ENCODE results near the gene PPP1R12C. TPM values are rescaled to one million over a fixed set of nuclear protein-coding genes. Genes with fewer than 3 reads are reported as not detected.
"Not testable (repeated sequence)": the region's sequence is repeated elsewhere in the genome, so short reads cannot be mapped to it uniquely, and the experiment has no call there.

The PPP1R12C gene
- total RNA-seq, 1 experiment from 2014 or later: 76.4 TPM

DNA sequence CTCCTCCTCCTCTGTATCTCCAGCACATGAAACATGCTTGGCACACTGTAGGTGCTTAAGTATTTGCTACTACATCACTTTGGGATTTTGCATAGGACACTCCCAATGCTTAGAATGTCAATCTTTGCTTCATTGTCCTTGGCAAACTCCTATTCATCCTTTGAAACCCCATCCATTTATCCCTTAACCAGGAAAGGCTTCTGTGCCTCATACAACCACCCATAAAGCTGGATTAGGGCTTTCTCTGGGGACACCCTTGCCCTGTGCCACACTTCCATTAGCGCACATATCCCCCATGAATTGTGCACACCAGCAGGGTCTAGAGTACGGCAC lies 47.6 kb downstream of the PPP1R12C start:
- TF ChIP-seq, protein P1, sequence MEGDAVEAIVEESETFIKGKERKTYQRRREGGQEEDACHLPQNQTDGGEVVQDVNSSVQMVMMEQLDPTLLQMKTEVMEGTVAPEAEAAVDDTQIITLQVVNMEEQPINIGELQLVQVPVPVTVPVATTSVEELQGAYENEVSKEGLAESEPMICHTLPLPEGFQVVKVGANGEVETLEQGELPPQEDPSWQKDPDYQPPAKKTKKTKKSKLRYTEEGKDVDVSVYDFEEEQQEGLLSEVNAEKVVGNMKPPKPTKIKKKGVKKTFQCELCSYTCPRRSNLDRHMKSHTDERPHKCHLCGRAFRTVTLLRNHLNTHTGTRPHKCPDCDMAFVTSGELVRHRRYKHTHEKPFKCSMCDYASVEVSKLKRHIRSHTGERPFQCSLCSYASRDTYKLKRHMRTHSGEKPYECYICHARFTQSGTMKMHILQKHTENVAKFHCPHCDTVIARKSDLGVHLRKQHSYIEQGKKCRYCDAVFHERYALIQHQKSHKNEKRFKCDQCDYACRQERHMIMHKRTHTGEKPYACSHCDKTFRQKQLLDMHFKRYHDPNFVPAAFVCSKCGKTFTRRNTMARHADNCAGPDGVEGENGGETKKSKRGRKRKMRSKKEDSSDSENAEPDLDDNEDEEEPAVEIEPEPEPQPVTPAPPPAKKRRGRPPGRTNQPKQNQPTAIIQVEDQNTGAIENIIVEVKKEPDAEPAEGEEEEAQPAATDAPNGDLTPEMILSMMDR (IDR thresholded peaks at IDR 0.05; ENCODE audit: unreplicated experiment): no peak
- peak overlapping the region; percentile 43 for H3K27ac Mint-ChIP-seq (ENCODE audit: low read depth, unreplicated experiment)
- H3K4me1 Mint-ChIP-seq (ENCODE audit: insufficient read depth, unreplicated experiment): peaks cover 26% of the 10 kb centered on the region
- H3K27me3 Mint-ChIP-seq (ENCODE audit: insufficient read depth, unreplicated experiment): peaks cover 20% of the 10 kb centered on the region
- ChIA-PET CTCF (interaction anchor here (0.7 to 1.3 kb wide), 3 partner anchors 29 to 396 kb away, joined by 3 to 4 read pairs (median 3); no protein-coding TSS in a partner anchor), POLR2A (interaction anchor here (0.6 to 0.9 kb wide), 2 partner anchors 18 to 525 kb away, joined by 3 read pairs; no protein-coding TSS in a partner anchor)
- peak overlapping the region; percentile 74 for H3K4me3 Mint-ChIP-seq (ENCODE audit: unreplicated experiment)
- intact Hi-C loops (cut with micrococcal nuclease): no loop called here
- DNase-seq (ENCODE audit: unreplicated experiment): no peak
- H3K9me3 Mint-ChIP-seq (ENCODE audit: unreplicated experiment): peaks cover 5% of the 10 kb centered on the region
- no TSS peak for BruUV-seq (replicated peaks)
- no peaks in the 10 kb centered on the region for H3K36me3 Mint-ChIP-seq (ENCODE audit: insufficient read depth, unreplicated experiment)

DNA sequence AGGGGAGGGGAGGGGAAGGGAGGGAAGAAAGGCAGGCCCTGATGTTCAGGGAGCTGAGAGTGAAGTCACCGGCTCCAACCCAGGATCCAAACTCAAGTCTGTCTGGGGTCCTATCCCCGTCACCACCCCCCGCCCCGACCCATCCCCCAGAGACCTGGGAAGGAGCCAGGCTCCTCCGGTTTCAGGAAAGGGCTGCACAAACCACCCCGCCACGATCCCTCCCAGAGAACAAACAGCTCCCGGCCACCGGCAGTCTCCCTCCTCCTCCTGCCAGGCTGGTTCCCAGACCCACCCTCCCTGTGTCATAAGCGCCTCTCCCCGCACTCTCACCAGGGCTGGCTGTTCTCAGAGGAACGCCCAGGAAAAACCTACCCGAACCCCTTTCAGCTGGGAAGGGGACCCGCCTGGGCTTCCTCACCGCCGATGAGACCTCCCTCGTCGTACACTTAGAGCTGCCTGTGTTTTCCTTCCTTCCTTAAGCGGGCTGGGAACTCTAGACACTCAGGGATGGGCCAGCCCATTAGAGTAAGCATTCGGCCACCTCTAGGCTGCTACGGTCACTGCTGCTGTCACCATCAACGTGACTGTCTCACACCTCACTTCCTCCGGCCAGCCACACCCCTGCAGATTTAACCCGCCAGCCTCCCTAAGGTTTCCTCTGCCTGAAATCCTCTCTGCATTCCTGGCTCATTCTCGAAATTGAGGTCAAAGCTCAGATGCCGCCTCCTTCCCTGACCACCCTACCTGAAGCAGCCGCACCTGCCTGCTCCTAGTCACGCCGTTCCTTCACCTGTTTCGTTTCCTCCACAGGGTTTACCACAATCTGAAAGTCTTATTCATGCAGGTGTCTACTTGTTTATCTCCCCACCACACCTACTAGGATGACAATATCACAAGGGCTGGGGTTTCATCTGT lies 48.2 kb downstream of the PPP1R12C start:
- Mint-ChIP-seq H3K36me3 (ENCODE audit: insufficient read depth, unreplicated experiment) (no peaks in the 10 kb centered on the region), H3K27ac (ENCODE audit: low read depth, unreplicated experiment) (peak overlapping the region; percentile 43), H3K4me3 (ENCODE audit: unreplicated experiment) (peak overlapping the region; percentile 74), H3K27me3 (ENCODE audit: insufficient read depth, unreplicated experiment) (peaks cover 20% of the 10 kb centered on the region), H3K4me1 (ENCODE audit: insufficient read depth, unreplicated experiment) (peaks cover 26% of the 10 kb centered on the region), H3K9me3 (ENCODE audit: unreplicated experiment) (peaks cover 5% of the 10 kb centered on the region)
- no TSS peak for BruUV-seq (replicated peaks)
- ChIA-PET POLR2A (interaction anchor here (0.6 to 0.9 kb wide), 2 partner anchors 19 to 22 kb away, joined by 3 to 4 read pairs; no protein-coding TSS in a partner anchor), CTCF (interaction anchor here (0.9 to 1.3 kb wide), 2 partner anchors 72 to 395 kb away, joined by 3 read pairs; no protein-coding TSS in a partner anchor)
- DNase-seq (ENCODE audit: unreplicated experiment): peak; percentile 66
- intact Hi-C loops (cut with micrococcal nuclease): no loop called here
- TF ChIP-seq, protein P1 (IDR thresholded peaks at IDR 0.05; ENCODE audit: unreplicated experiment): no peak

DNA sequence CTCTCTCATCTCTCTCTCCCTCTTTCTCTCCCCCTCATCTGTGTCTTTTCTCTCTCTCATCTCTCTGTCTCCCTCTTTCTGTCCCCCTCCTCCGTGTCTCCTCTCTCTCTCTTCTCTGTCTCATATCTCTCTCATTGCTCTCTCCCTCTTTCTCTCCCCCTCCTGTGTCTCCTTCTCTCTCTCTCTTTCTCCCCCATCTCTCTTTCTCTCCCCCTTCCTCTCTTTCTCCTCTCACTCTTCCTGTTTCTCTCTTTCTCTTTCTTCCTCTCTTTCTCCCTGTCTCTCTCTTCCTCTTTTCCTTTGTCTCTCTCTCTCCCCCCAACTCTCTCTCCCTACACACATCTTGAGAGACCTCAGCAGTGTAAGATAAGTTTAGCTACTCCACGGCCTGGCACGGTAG lies 49.6 kb downstream of the PPP1R12C start:
- H3K36me3 Mint-ChIP-seq (ENCODE audit: insufficient read depth, unreplicated experiment): no peaks in the 10 kb centered on the region
- H3K27me3 Mint-ChIP-seq (ENCODE audit: insufficient read depth, unreplicated experiment): peaks cover 20% of the 10 kb centered on the region
- TF ChIP-seq, protein P1 (IDR thresholded peaks at IDR 0.05; ENCODE audit: unreplicated experiment): no peak
- no peaks in the 10 kb centered on the region for H3K9me3 Mint-ChIP-seq (ENCODE audit: unreplicated experiment)
- H3K4me3 Mint-ChIP-seq (ENCODE audit: unreplicated experiment): no peak overlapping the region
- H3K4me1 Mint-ChIP-seq (ENCODE audit: insufficient read depth, unreplicated experiment): peaks cover 26% of the 10 kb centered on the region
- CTCF ChIA-PET: interaction anchor here (0.6 to 1.1 kb wide), 2 partner anchors 18 to 585 kb away, joined by 3 to 5 read pairs; no protein-coding TSS in a partner anchor
- POLR2A ChIA-PET: no interaction called here
- intact Hi-C loops (cut with micrococcal nuclease): no loop called here
- no TSS peak for BruUV-seq (replicated peaks)
- H3K27ac Mint-ChIP-seq (ENCODE audit: low read depth, unreplicated experiment): no peak overlapping the region
- no peak for DNase-seq (ENCODE audit: unreplicated experiment)

- ChIA-PET POLR2A (no interaction called here), CTCF (interaction anchor here (0.6 kb wide), 1 partner anchor 65 kb away, joined by 3 read pairs; no protein-coding TSS in a partner anchor)
- Mint-ChIP-seq H3K36me3 (ENCODE audit: insufficient read depth, unreplicated experiment) (peaks cover 4% of the 10 kb centered on the region), H3K27me3 (ENCODE audit: insufficient read depth, unreplicated experiment) (peaks cover 20% of the 10 kb centered on the region), H3K27ac (ENCODE audit: low read depth, unreplicated experiment) (no peak overlapping the region), H3K4me1 (ENCODE audit: insufficient read depth, unreplicated experiment) (peaks cover 16% of the 10 kb centered on the region), H3K9me3 (ENCODE audit: unreplicated experiment) (no peaks in the 10 kb centered on the region), H3K4me3 (ENCODE audit: unreplicated experiment) (no peak overlapping the region)
- BruUV-seq (replicated peaks): no TSS peak
- intact Hi-C loops (cut with micrococcal nuclease): no loop called here
- TF ChIP-seq, protein P1 (IDR thresholded peaks at IDR 0.05; ENCODE audit: unreplicated experiment): no peak
- DNase-seq (ENCODE audit: unreplicated experiment): peak; percentile 27
Observed at GRCh38 chr19:55066107-55066709, 51.2 kb downstream of the PPP1R12C start.

DNA sequence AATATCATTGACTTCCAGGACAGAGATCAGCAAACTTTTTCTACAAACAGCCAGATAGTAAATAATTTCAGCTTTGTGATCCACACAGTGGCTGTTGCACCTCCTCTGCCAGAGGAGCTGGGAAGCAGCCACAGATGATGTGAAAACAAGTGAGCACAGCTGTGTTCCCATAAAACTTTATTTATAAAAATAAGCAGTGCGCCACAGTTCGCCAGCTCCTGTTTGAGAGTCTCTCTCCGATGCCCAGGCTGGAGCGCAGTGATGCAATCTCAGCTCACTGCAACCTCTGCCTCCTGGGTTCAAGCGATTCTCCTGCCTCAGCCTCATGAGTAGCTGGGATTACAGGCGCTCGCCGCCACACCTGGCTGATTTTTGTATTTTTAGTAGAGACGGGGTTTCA lies 51.9 kb downstream of the PPP1R12C start:
- BruUV-seq (replicated peaks); H3K9me3 Mint-ChIP-seq (ENCODE audit: unreplicated experiment); H3K27ac Mint-ChIP-seq (ENCODE audit: low read depth, unreplicated experiment); H3K4me3 Mint-ChIP-seq (ENCODE audit: unreplicated experiment); intact Hi-C loops (cut with micrococcal nuclease); H3K36me3 Mint-ChIP-seq (ENCODE audit: insufficient read depth, unreplicated experiment); DNase-seq (ENCODE audit: unreplicated experiment): not testable (repeated sequence)
- Mint-ChIP-seq H3K27me3 (ENCODE audit: insufficient read depth, unreplicated experiment) (peaks cover 20% of the 10 kb centered on the region), H3K4me1 (ENCODE audit: insufficient read depth, unreplicated experiment) (peaks cover 13% of the 10 kb centered on the region)
- ChIA-PET POLR2A (interaction anchor here (0.6 kb wide), 1 partner anchor 617 kb away, joined by 3 read pairs; the partner anchor contains the start of gene LENG8), CTCF (interaction anchor here (0.6 to 0.7 kb wide), 2 partner anchors 64 to 644 kb away, joined by 3 read pairs; no protein-coding TSS in a partner anchor)
